ENCODE data around the gene NCMAP.

GRCh38 chr1:24551290-24551959 lies 4.5 kb upstream of the NCMAP start:
- no peak for TF ChIP-seq GATA2 (IDR thresholded peaks at IDR 0.05; ENCODE audit: low read depth, low read length)
- no peak for TF ChIP-seq GATA3 (IDR thresholded peaks at IDR 0.05; ENCODE audit: low read depth, low read length)

Measured in SH-SY5Y (cell line).